HCEC 1CT (cell line): Measurements from ENCODE around the gene NSUN2.

ENCODE experiments used
- DNase-seq: peaks from one replicate; pipeline ENCODE4 v3.0.0-alpha.2; 2017

The NSUN2 gene

GRCh38 chr5:6602441-6602840 is 30.4 kb downstream of the NSUN2 start:
- DNase-seq: no peak

GRCh38 chr5:6601816-6602215 is 31.0 kb downstream of the NSUN2 start:
- DNase-seq: no peak

- no peak for DNase-seq
These were observed 31.6 kb downstream of the NSUN2 start for GRCh38 chr5:6601271-6601670.

- no peak for DNase-seq
These were observed 33.1 kb downstream of the NSUN2 start for GRCh38 chr5:6599739-6600138.

- peak; percentile 3 for DNase-seq
These were observed 34.4 kb downstream of the NSUN2 start for GRCh38 chr5:6598351-6598900.

- no peak for DNase-seq
These were observed 35.3 kb downstream of the NSUN2 start for GRCh38 chr5:6597557-6597956.

- DNase-seq: no peak
These were observed 36.5 kb downstream of the NSUN2 start for GRCh38 chr5:6596388-6596787.

GRCh38 chr5:6595405-6595804 is 37.4 kb downstream of the NSUN2 start:
- no peak for DNase-seq

- no peak for DNase-seq
These were observed 38.8 kb downstream of the NSUN2 start for GRCh38 chr5:6594066-6594465.

- no peak for DNase-seq
These were observed 39.5 kb downstream of the NSUN2 start for GRCh38 chr5:6593148-6594016.

- DNase-seq: peak; percentile 10
These were observed 40.2 kb downstream of the NSUN2 start for GRCh38 chr5:6592601-6593000.

GRCh38 chr5:6591671-6592288 is 41.1 kb downstream of the NSUN2 start:
- DNase-seq: no peak

GRCh38 chr5:6590581-6590980 is 42.3 kb downstream of the NSUN2 start:
- DNase-seq: no peak

- no peak for DNase-seq
These were observed 45.7 kb downstream of the NSUN2 start for GRCh38 chr5:6587171-6587570.

GRCh38 chr5:6586647-6587042 is 46.2 kb downstream of the NSUN2 start:
- no peak for DNase-seq

GRCh38 chr5:6585939-6586646 is 46.8 kb downstream of the NSUN2 start:
- no peak for DNase-seq

- no peak for DNase-seq
These were observed 47.7 kb downstream of the NSUN2 start for GRCh38 chr5:6585168-6585567.

- no peak for DNase-seq
These were observed 48.1 kb downstream of the NSUN2 start for GRCh38 chr5:6584727-6585126.

- DNase-seq: no peak
These were observed 48.7 kb downstream of the NSUN2 start for GRCh38 chr5:6584101-6584645.

GRCh38 chr5:6583049-6583880 is 49.6 kb downstream of the NSUN2 start:
- no peak for DNase-seq

- no peak for DNase-seq
These were observed 50.3 kb downstream of the NSUN2 start for GRCh38 chr5:6582507-6583048.
